Ishikawa (cell line): Measurements from ENCODE around the gene MORF4L2.

Source experiments
- CEBPB ChIP-seq: IDR thresholded peaks from 2 replicates; pipeline ENCODE4 v1.6.1; 2012
- CREB1 ChIP-seq: IDR thresholded peaks from 2 replicates; pipeline ENCODE4 v1.6.1; 2012; ENCODE audit warnings: low read depth
- EGR1 ChIP-seq: IDR thresholded peaks from 2 replicates; pipeline ENCODE4 v1.6.1; 2012
- EP300 ChIP-seq: IDR thresholded peaks from 2 replicates; pipeline ENCODE4 v1.6.1; 2012; ENCODE audit warnings: borderline replicate concordance
- RAD21 ChIP-seq: IDR thresholded peaks from 2 replicates; pipeline ENCODE4 v1.6.1; 2012; ENCODE audit warnings: low read depth
- TAF1 ChIP-seq: IDR thresholded peaks from 2 replicates; pipeline ENCODE4 v1.6.1; 2012; ENCODE audit warnings: low read depth, mild to moderate bottlenecking
- YY1 ChIP-seq: IDR thresholded peaks from 2 replicates; pipeline ENCODE4 v1.6.1; 2012; ENCODE audit warnings: low read depth
- TF ChIP-seq, protein P1 (sequence below): IDR thresholded peaks from 2 replicates; pipeline ENCODE4 v1.6.1; 2012; ENCODE audit warnings: low read depth, mild to moderate bottlenecking
- TF ChIP-seq, protein P2 (sequence below): IDR thresholded peaks from 2 replicates; pipeline ENCODE4 v1.6.1; 2012
- TF ChIP-seq, protein P3 (sequence below): IDR thresholded peaks from 2 replicates; pipeline ENCODE4 v1.6.1; 2012

- no peak for TF ChIP-seq YY1
- TF ChIP-seq EGR1, result no peak
- TF ChIP-seq, protein P1, sequence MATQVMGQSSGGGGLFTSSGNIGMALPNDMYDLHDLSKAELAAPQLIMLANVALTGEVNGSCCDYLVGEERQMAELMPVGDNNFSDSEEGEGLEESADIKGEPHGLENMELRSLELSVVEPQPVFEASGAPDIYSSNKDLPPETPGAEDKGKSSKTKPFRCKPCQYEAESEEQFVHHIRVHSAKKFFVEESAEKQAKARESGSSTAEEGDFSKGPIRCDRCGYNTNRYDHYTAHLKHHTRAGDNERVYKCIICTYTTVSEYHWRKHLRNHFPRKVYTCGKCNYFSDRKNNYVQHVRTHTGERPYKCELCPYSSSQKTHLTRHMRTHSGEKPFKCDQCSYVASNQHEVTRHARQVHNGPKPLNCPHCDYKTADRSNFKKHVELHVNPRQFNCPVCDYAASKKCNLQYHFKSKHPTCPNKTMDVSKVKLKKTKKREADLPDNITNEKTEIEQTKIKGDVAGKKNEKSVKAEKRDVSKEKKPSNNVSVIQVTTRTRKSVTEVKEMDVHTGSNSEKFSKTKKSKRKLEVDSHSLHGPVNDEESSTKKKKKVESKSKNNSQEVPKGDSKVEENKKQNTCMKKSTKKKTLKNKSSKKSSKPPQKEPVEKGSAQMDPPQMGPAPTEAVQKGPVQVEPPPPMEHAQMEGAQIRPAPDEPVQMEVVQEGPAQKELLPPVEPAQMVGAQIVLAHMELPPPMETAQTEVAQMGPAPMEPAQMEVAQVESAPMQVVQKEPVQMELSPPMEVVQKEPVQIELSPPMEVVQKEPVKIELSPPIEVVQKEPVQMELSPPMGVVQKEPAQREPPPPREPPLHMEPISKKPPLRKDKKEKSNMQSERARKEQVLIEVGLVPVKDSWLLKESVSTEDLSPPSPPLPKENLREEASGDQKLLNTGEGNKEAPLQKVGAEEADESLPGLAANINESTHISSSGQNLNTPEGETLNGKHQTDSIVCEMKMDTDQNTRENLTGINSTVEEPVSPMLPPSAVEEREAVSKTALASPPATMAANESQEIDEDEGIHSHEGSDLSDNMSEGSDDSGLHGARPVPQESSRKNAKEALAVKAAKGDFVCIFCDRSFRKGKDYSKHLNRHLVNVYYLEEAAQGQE, result no peak
- TF ChIP-seq, protein P2, sequence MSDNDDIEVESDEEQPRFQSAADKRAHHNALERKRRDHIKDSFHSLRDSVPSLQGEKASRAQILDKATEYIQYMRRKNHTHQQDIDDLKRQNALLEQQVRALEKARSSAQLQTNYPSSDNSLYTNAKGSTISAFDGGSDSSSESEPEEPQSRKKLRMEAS, result no peak
- TF ChIP-seq EP300, result no peak
- TF ChIP-seq, protein P3, sequence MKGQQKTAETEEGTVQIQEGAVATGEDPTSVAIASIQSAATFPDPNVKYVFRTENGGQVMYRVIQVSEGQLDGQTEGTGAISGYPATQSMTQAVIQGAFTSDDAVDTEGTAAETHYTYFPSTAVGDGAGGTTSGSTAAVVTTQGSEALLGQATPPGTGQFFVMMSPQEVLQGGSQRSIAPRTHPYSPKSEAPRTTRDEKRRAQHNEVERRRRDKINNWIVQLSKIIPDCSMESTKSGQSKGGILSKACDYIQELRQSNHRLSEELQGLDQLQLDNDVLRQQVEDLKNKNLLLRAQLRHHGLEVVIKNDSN, result no peak
- no peak for TF ChIP-seq TAF1
- TF ChIP-seq CEBPB, result no peak
- no peak for TF ChIP-seq CREB1
- TF ChIP-seq RAD21, result no peak
These were observed 1.1 kb downstream of the MORF4L2 start for GRCh38 chrX:103685396-103685795.
